Stimulated activated effector memory CD8-positive, alpha-beta T cell treated with anti-CD3 and anti-CD28 coated beads, Interleukin-12 subunit alpha, Interleukin-12 subunit beta, amount 100 ng/mL, for 72 hours (primary cell): Measurements from ENCODE around the gene MPLKIP.
"Not testable (repeated sequence)": the region's sequence is repeated elsewhere in the genome, so short reads cannot be mapped to it uniquely, and the experiment has no call there.

Source experiments
- ATAC-seq: fragments of 150-1000 bp; cut with Tn5 transposase; 2 replicates; pipeline ENCODE4 v1.10.0; 2021
- DNase-seq, 2 donors: peaks; one replicate each; pipeline ENCODE4 v3.0.0; 2021 to 2022; ENCODE audit warnings: low spot score in 2 of 2
- H3K27ac Mint-ChIP-seq: one replicate; pipeline ENCODE4 v1.8.0; 2022; ENCODE audit warnings: mild to moderate bottlenecking, mixed read lengths
- H3K36me3 Mint-ChIP-seq: one replicate; pipeline ENCODE4 v1.8.0; 2022; ENCODE audit warnings: mild to moderate bottlenecking, mixed read lengths
- H3K4me1 Mint-ChIP-seq: one replicate; pipeline ENCODE4 v1.8.0; 2022; ENCODE audit warnings: mixed read lengths
- H3K4me3 Mint-ChIP-seq: one replicate; pipeline ENCODE4 v1.8.0; 2022; ENCODE audit warnings: mild to moderate bottlenecking, mixed read lengths
- H3K9me3 Mint-ChIP-seq: one replicate; pipeline ENCODE4 v1.8.0; 2022; ENCODE audit warnings: mixed read lengths

MPLKIP gene

DNA sequence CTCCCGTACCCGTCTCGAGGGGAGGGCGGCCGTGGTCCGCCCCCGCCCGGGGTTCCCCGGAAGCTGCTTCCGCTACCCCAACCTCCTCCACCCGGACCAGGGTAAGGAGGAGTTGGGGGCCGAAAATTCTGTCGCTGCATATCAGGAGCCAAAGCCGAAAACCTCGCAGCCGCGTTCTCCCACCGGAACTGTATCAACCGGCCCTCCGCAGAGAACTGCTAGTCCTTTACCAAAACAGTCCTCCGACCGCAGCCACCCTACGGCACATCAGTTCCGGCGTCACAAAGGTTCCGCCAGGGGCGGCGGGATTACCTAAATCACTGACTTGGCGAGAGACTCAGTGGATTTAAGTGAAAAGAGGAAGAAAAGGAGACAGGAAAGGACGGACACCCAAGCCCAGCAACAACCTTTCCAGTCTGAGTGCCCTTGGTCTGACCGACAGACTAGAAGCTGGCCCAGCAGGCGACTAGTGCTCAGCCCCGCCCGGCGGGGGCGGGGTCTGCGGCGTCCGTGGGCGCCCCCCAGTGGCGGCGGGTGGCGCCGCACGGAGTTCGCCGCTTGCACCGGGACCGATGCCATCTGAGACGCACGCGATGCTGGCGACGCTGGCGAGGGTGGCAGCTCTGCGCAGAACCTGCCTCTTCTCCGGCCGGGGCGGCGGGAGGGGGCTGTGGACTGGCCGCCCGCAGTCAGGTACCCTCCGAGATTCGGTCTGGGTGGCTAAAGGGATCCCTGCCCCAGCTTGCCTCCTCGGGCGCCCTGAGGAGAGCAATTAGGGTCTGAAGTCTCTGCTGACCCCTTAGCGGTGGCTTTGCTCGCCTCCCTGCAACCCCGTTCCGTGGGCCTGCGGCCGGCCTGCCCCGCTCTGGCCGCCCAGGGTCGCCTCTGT, at the start of gene MPLKIP, which contains the start of gene SUGCT:
Gene MPLKIP (minus strand): TSS at position 195 of the 889 bp plus-strand sequence. CDS start 55 bp downstream, at position 140.
Gene SUGCT (plus strand): TSS at position 578 of the 889 bp plus-strand sequence.
- Mint-ChIP-seq H3K4me3 (peak within 1 kb of the TSS; percentile 80), H3K9me3 (no peaks in the 10 kb centered on the region)
- peak; percentile 94 for ATAC-seq

DNA sequence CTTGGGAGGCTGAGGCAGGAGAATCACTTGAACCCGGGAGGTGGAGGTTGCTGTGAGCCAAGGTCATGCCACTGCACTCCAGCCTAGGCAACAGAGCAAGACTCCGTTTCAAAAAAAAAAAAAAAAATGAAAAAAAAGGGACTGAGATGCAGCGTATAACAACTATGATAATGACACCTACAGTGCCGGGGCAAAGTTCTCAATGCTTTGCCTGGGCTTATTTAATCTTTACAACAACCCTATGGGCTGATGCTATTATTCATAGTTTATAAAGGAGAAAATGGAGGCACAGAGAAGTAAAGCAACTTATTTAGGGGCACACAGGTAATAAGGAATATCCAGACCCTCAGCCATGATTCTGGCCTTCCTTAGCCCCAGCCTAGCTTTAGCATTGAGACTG, 48.0 kb upstream of the MPLKIP start:
- DNase-seq (no peak), ATAC-seq (no peak)
- H3K9me3 Mint-ChIP-seq = no peaks in the 10 kb centered on the region
- H3K36me3 Mint-ChIP-seq = no peaks in the 10 kb centered on the region
- no peak overlapping the region for H3K27ac Mint-ChIP-seq
- H3K4me1 Mint-ChIP-seq = no peaks in the 10 kb centered on the region
- H3K4me3 Mint-ChIP-seq = no peak overlapping the region

More for the DNA sequence above, at the start of gene MPLKIP, which contains the start of gene SUGCT:
- peaks cover 15% of the 10 kb centered on the region for H3K4me1 Mint-ChIP-seq
- peak; percentile 87 to 96 for DNase-seq
- peak within 1 kb of the TSS; percentile 93 for H3K27ac Mint-ChIP-seq
- peaks cover 17% of the 10 kb centered on the region for H3K36me3 Mint-ChIP-seq

DNA sequence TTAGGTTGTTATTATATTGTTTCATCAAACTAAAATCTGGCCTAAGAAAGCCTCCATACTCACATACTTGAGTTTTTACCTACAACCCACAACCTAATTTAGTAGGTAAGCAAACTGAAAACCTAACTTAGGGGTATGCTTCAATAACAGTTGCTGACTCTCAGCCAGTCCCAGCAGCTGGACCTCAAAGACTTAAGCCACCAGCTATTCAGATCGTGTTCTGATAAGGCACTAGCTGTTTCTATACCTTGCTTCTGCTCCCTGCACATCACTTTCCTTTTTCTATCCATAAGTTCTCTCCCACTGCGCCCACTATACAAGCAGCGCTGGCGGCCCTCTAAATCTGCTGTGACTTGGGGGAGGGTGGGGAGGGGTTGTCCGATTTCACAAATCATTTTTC, 42.6 kb upstream of the MPLKIP start:
- Mint-ChIP-seq H3K4me3 (no peak overlapping the region), H3K4me1 (no peaks in the 10 kb centered on the region), H3K27ac (no peak overlapping the region), H3K36me3 (no peaks in the 10 kb centered on the region), H3K9me3 (no peaks in the 10 kb centered on the region)
- DNase-seq (no peak), ATAC-seq (no peak)

DNA sequence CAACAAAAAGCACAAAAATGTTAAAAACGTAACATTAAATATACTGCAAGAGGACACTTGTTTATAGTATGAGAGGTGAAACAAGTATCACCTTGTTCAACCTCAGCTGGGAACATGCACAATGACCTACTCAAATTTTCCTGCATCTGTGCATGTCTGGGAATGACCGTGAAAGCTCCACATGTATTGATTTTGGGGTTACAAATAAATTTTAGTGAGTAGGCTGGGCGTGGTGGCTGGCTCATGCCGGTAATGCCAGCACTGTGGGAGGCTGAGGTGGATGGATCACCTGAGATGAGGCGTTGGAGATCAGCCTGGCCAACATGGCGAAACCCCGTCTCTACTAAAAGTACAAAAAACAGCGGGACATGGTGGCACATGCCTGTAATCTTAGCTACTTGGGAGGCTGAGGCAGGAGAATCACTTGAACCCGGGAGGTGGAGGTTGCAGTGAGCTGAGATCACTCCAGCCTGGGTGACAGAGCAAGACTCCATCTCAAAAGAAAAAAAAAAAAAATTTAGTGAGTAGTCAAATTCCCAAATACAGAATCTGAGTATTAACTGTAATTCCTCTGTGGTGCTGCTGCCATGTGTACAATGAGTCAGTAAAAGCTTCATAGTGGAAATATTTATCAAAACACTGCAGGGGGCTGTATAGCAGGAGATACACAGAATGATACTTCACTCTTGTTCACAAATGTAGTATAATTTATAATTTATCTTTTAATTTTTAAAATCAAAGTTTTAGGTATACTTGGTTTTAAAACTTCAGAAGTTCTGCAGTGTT, 41.5 kb upstream of the MPLKIP start:
- Mint-ChIP-seq H3K4me3 (no peak overlapping the region), H3K36me3 (no peaks in the 10 kb centered on the region), H3K9me3 (no peaks in the 10 kb centered on the region), H3K4me1 (no peaks in the 10 kb centered on the region), H3K27ac (no peak overlapping the region)
- no peak for ATAC-seq
- no peak for DNase-seq

DNA sequence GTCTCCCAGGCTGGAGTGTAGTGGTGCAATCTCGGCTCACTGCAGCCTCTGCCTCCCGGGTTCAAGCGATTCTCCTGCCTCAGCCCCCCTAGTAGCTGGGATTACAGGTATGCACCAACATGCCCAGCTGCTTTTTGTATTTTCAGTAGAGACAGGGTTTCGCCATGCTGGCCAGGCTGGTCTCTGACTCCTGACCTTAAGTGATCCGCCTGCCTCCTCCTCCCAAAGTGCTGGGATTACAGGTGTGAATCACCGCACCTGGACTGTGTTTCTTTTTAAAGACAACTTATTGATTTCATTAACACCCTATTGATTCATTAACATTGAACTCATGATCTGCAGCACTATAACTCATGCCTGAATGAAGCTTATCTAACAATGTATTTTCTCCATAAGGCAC, 40.8 kb upstream of the MPLKIP start:
- not testable (repeated sequence) for H3K36me3 Mint-ChIP-seq, H3K27ac Mint-ChIP-seq, H3K4me1 Mint-ChIP-seq, DNase-seq, ATAC-seq, H3K4me3 Mint-ChIP-seq, H3K9me3 Mint-ChIP-seq

DNA sequence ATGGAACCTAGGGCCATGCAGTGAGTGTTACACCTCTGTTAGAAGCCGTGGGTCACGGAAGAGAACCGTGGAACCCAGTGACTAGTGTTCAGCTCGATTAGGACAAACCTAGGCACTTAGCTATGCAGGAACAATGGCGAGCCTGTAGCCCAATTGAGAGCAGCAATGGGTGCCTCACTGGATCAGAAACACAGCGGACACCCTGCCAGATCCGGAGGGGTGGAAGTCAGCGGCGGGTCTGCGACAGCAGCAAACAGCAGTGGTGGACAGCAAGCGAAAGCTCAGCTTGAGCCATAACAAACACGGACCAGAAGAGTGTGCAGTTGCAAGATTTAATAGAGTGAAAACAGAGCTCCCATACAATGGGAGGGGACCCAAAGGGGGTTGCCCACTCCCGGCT, 38.7 kb upstream of the MPLKIP start:
- not testable (repeated sequence) for ATAC-seq, H3K27ac Mint-ChIP-seq, H3K4me1 Mint-ChIP-seq, DNase-seq, H3K36me3 Mint-ChIP-seq, H3K9me3 Mint-ChIP-seq, H3K4me3 Mint-ChIP-seq

DNA sequence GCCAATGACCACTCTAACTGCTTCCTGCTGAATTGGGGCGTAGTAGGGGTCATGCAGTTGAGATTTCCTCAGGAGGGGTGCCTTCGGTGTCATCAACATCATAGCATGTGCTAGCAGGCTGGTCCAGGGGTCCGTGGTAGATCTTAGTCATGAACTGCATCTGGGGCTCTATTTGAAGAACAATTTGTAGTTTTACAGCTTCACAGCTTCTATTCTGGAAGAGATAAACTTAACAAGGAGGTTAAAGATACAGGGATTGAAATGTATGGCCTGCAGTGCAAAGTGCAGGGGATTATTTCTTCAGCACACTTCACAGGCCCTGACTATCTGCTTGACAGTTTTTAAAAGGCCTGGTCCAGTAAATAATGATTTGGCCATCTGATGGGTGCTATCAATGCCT, 33.8 kb upstream of the MPLKIP start:
- not testable (repeated sequence) for DNase-seq, H3K36me3 Mint-ChIP-seq, ATAC-seq, H3K4me1 Mint-ChIP-seq, H3K9me3 Mint-ChIP-seq, H3K27ac Mint-ChIP-seq, H3K4me3 Mint-ChIP-seq

DNA sequence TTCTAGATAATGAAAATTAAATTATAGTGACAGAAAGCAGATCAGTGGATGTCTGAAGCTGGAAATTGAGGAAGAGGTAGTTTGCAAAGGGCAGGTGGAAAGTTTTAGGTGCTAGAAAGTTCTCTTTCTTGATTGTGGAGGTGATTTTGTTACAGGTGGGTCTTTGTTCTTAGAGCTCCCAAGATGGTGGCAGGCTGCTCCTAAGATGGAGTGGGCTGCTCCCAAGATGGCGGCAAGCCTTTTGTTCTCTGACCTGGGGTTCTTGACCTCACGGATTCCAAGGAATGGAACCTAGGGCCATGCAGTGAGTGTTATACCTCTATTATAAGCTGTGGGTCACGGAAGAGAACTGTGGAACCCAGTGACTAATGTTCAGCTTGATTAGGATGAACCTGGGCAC, 32.9 kb upstream of the MPLKIP start:
- DNase-seq = no peak
- Mint-ChIP-seq H3K36me3 (no peaks in the 10 kb centered on the region), H3K27ac (no peak overlapping the region), H3K9me3 (no peaks in the 10 kb centered on the region), H3K4me1 (no peaks in the 10 kb centered on the region), H3K4me3 (no peak overlapping the region)
- no peak for ATAC-seq

DNA sequence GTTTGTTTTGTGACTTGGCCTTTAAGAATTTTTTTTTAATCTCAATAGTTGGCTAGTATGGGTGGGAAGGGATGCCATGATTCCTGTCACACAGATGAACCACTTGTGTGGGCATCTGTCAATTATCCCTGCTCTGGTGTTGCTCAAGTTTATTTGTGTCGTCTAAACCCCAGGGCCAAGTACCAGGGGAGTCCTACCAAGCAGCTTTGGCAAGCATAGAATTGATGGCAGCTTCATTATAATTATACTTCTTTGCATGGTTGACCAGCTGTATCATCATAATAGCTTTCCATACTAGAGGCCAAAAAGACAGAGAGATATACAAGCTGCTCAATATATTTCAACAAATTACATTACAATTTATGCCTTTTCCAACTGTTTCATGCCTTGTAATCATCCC, 30.8 kb upstream of the MPLKIP start:
- no peaks in the 10 kb centered on the region for H3K36me3 Mint-ChIP-seq
- ATAC-seq = no peak
- H3K4me3 Mint-ChIP-seq = no peak overlapping the region
- no peak for DNase-seq
- H3K9me3 Mint-ChIP-seq = no peaks in the 10 kb centered on the region
- no peaks in the 10 kb centered on the region for H3K4me1 Mint-ChIP-seq
- H3K27ac Mint-ChIP-seq = no peak overlapping the region

DNA sequence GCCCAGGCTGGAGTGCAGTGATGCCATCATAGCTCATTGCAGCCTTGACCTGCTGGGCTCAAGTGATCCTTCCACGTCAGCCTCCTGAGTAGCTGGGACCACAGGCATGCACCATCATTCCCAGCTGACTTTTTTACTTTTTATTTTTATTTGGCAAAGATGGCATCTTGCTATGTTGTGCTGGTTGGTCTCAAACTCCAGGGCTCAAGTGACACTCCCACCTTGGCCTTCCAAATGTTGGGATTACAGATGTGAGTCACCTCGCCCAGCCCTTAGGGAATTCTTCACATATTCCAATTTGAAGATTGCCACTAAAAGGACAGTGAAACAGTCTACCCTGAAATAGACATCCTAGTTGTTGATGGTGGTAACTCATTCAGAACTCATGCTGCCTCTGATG, 28.1 kb upstream of the MPLKIP start:
- Mint-ChIP-seq H3K4me3 (no peak overlapping the region), H3K4me1 (no peaks in the 10 kb centered on the region), H3K9me3 (no peaks in the 10 kb centered on the region), H3K27ac (no peak overlapping the region), H3K36me3 (no peaks in the 10 kb centered on the region)
- ATAC-seq (no peak), DNase-seq (no peak)

DNA sequence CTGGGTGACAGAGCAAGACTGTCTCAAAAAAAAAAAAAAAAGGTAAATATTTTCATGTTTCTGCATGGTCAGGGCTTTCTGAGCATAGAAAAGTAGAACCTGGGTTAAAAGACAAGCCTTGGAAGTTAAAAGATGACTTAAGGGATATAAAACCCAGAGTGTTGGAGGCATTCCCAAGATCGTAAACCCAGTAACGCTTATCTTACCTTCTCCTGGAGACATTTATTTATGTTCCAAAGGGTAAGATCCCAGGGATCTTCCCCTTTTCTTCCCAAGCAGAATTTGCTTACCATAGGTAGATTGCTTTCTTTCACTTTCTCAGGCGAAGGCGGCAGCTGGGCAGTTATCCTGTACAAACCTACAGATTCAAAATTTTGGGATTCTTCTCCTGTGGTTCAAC, 22.6 kb upstream of the MPLKIP start:
- no peak for ATAC-seq
- Mint-ChIP-seq H3K9me3 (no peaks in the 10 kb centered on the region), H3K4me3 (no peak overlapping the region), H3K36me3 (no peaks in the 10 kb centered on the region), H3K27ac (no peak overlapping the region), H3K4me1 (no peaks in the 10 kb centered on the region)
- DNase-seq = no peak

DNA sequence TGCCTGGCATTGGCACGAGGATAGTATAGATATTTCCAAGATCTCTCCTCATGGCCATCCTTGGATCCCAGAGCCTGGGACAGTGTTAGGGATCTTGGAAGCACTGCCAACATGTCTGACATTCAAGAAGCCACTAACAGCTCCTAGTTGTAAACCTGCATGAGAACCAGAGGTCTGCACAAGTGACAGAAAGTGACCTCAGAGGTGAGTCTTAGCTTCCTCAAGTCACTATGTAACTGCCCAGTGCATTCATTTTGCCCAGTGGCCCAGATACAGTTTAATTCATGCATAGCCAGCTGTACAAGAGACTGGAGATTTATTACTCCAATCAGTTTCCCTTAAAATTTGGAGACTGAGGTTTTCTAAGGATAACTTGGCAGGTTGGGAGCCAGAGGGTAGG, 17.1 kb upstream of the MPLKIP start:
- H3K27ac Mint-ChIP-seq = no peak overlapping the region
- no peaks in the 10 kb centered on the region for H3K36me3 Mint-ChIP-seq
- no peaks in the 10 kb centered on the region for H3K4me1 Mint-ChIP-seq
- DNase-seq = no peak
- H3K4me3 Mint-ChIP-seq = no peak overlapping the region
- H3K9me3 Mint-ChIP-seq = no peaks in the 10 kb centered on the region
- ATAC-seq = no peak

DNA sequence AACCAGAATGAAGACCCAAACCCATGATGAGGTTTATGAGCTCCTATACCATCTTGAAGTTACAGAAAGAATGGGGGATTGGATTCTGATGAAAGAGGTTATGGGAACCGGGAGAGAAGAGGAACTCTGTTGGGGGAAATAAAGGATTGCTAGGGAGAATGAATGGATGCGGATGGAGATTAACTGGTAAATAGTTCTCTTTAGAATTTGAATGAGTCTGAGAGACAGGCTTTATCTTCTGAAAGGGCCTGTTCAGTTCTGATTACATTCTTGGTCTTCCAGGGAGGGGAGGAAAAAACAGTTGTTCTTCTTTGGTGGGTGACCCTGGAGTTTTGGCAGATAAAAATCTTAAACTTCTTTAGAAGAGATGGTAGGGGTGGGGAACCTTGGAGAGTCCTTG, 14.2 kb upstream of the MPLKIP start:
- Mint-ChIP-seq H3K27ac (no peak overlapping the region), H3K36me3 (no peaks in the 10 kb centered on the region), H3K4me3 (no peak overlapping the region), H3K9me3 (no peaks in the 10 kb centered on the region), H3K4me1 (no peaks in the 10 kb centered on the region)
- ATAC-seq (no peak), DNase-seq (no peak)

DNA sequence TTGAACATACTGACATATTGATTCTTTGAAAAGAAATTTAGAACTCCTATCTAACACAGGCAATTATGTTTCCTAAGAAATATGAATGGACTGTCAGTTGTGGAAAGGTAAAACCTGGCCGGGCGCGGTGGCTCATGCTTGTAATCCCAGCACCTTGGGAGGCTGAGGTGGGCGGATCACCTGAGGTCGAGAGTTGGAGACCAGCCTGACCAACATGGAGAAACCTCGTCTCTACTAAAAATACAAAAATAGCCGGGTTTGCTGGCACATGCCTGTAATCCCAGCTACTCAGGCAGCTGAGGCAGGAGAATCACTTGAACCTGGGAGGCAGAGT, 13.8 kb upstream of the MPLKIP start:
- ATAC-seq = not testable (repeated sequence)

DNA sequence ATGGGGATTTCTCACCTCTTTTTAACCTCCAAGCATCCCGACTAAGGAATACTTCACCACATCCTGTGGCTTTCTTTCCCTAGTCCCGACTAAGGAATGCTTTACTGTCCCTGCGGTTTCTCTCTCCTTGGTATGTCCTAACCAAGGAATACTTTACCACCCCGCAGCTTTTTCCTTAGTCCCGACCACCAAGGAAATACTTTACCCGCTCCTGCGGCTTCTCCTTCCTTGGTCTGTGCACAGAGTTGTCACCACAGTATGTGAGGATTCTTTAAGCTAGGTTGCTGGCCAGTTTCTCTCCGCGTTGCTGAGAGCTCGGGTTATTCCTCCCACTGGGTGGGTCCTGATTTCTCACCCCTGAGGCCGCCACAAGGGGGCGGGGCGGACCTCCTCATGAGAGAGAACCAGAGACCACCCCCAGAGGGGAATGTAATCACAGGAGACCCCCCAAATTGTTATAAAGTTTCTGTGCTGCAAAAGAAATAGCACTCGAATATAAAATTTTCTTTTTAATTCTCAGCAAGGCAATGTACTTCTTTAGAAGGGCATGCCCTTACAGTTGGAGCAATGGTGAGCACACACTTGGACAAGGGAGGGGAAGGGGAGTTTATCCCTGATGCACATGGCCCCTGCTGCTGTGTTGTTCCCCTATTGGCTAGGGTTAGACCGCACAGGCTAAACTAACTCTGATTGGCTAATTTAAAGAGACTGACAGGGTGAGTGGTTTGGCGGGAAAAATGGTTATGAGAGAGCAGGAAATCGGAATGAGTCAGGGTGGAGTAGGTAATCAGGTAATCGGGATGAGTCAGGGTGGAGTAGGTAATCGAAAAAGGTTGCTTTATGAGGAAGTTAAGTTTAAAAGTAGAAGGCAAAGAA, 13.2 kb upstream of the MPLKIP start:
- ATAC-seq = no peak
- no peak for DNase-seq
- Mint-ChIP-seq H3K4me1 (no peaks in the 10 kb centered on the region), H3K9me3 (no peaks in the 10 kb centered on the region), H3K4me3 (no peak overlapping the region), H3K27ac (no peak overlapping the region), H3K36me3 (no peaks in the 10 kb centered on the region)

More for the DNA sequence above, 13.8 kb upstream of the MPLKIP start:
- H3K4me1 Mint-ChIP-seq, H3K27ac Mint-ChIP-seq, H3K36me3 Mint-ChIP-seq, H3K9me3 Mint-ChIP-seq, DNase-seq, H3K4me3 Mint-ChIP-seq: not testable (repeated sequence)
